K562 (cell line): ENCODE data around the gene SLC9A3. TPM values are rescaled to one million over a fixed set of nuclear protein-coding genes. Genes with fewer than 3 reads are reported as not detected.
A peak's percentile ranks its signal among the peaks of the same experiment; 100 is the strongest.

Source experiments
- ATAC-seq: fragments of 200-7000 bp; cut with Tn5 transposase; 3 replicates; pipeline ENCODE4 v1.9.1; 2020; ENCODE audit warnings: moderate library complexity
- BruUV-seq: library from RNA; stranded (reverse); fragments of 400-500 nt; replicated peaks from 2 replicates; lab custom pipeline; 2021; lab: Mats Ljungman, UMichigan
- CTCF ChIA-PET: fragments of 300-600 bp; formaldehyde crosslinking; extraction: SDS; loops from one replicate; lab custom pipeline; 2021; ENCODE audit warnings: low intra/inter-chr PET ratio; lab: Yijun Ruan, JAX
- POLR2A ChIA-PET: fragments of 300-600, 350-650 bp; sonication (Branson Sonifier 250); formaldehyde crosslinking; extraction: SDS; loops from one replicate; lab custom pipeline; 2021; ENCODE audit warnings: antibody characterized with exemption, inconsistent platforms; lab: Yijun Ruan, JAX
- DNase-seq, 4 experiments: peaks; one replicate each; pipeline versions ENCODE4 v3.0.0 to v3.0.0-alpha.2; 2011 to 2018; ENCODE audit warnings: low spot score in 3 of 4, mixed read lengths in 3 of 4; ENCODE audit errors: extremely low read depth in 1 of 4
- FAIRE-seq: peaks from 2 replicates; lab custom pipeline; 2011; peaks lifted over from hg19 to GRCh38; lab: Jason Lieb, UNC
- H2AFZ ChIP-seq: 2 replicates; pipeline ENCODE4 v1.6.0; 2011; ENCODE audit warnings: low read depth, low read length, control low read depth, inconsistent platforms
- H3K27ac ChIP-seq: fragments of 200-600 bp; 3 replicates; pipeline ENCODE4 v1.8.0; 2011; ENCODE audit warnings: low read depth, mild to moderate bottlenecking, control low read depth, inconsistent platforms, low read length, moderate library complexity, mixed read lengths; ENCODE audit errors: extremely low read depth
- H3K27me3 ChIP-seq, 2 experiments: fragments of 300-600 bp in 1 of 2; 2 replicates in 1 of 2; 3 replicates in 1 of 2; pipeline versions ENCODE4 v1.6.0 to v1.8.0; 2011; ENCODE audit warnings: inconsistent platforms in 2 of 2, low read length in 2 of 2, mild to moderate bottlenecking in 1 of 2, mixed read lengths in 1 of 2, moderate library complexity in 1 of 2; ENCODE audit not compliant: control insufficient read depth in 2 of 2, insufficient read depth in 2 of 2
- H3K36me3 ChIP-seq: fragments of 300-600 bp; 3 replicates; pipeline ENCODE4 v1.8.0; 2011; ENCODE audit warnings: mild to moderate bottlenecking, low read length, inconsistent platforms; ENCODE audit not compliant: control insufficient read depth, insufficient read depth
- H3K4me1 ChIP-seq, 2 experiments: fragments of 200-600 bp in 1 of 2; replicated peaks in 1 of 2; 2 replicates in 1 of 2; 3 replicates in 1 of 2; pipeline versions ENCODE4 v1.5.1 to v1.8.0; 2011; ENCODE audit warnings: inconsistent platforms in 2 of 2, low read length in 2 of 2, mild to moderate bottlenecking in 1 of 2, mixed read lengths in 1 of 2, moderate library complexity in 1 of 2; ENCODE audit not compliant: control insufficient read depth in 2 of 2, insufficient read depth in 2 of 2
- H3K4me2 ChIP-seq: 2 replicates; pipeline ENCODE4 v1.6.1; 2011; ENCODE audit warnings: low read length, control low read depth, inconsistent platforms, mixed read lengths; ENCODE audit not compliant: insufficient read depth
- H3K4me3 ChIP-seq: fragments of 200-600 bp; sonication (generic), shearing (Covaris generic); 2 replicates; pipeline ENCODE4 v1.5.1; 2016; ENCODE audit warnings: control low read depth, inconsistent platforms
- H3K79me2 ChIP-seq: fragments of 200-600 bp; 3 replicates; pipeline ENCODE4 v1.8.0; 2011; ENCODE audit warnings: low read length, inconsistent platforms; ENCODE audit not compliant: control insufficient read depth, insufficient read depth
- H3K9ac ChIP-seq, 2 experiments: 2 replicates each; pipeline versions ENCODE4 v1.6.0 to v1.6.1; 2011; ENCODE audit warnings: low read depth in 2 of 2, low read length in 2 of 2, control low read depth in 1 of 2, inconsistent platforms in 1 of 2, mild to moderate bottlenecking in 1 of 2, mixed read lengths in 1 of 2; ENCODE audit not compliant: insufficient read depth in 1 of 2
- H3K9me1 ChIP-seq: one replicate; pipeline ENCODE4 v1.6.0; 2011; ENCODE audit warnings: inconsistent platforms, mild to moderate bottlenecking, low read length, moderate library complexity; ENCODE audit not compliant: control insufficient read depth, insufficient read depth
- H3K9me3 ChIP-seq: replicated peaks from 2 replicates; pipeline ENCODE4 v1.5.1; 2011; ENCODE audit warnings: low read depth, low read length, inconsistent platforms; ENCODE audit not compliant: control insufficient read depth, insufficient read depth
- H4K20me1 ChIP-seq: replicated peaks from 2 replicates; pipeline ENCODE4 v1.6.1; 2011; ENCODE audit warnings: low read length, inconsistent platforms, mixed read lengths; ENCODE audit not compliant: control insufficient read depth, insufficient read depth
- CBFA2T3 ChIP-seq: fragments of 450-650 bp; IDR thresholded peaks from 2 replicates; pipeline ENCODE4 v1.6.1; 2017
- HMG20A ChIP-seq: fragments of 450-650 bp; formaldehyde crosslinking; conservative IDR thresholded peaks from 2 replicates; pipeline ENCODE4 v1.4.0; 2020; ENCODE audit warnings: mild to moderate bottlenecking, mixed read lengths
- PHF8 ChIP-seq: fragments of 200-600 bp; sonication (generic); IDR thresholded peaks from 2 replicates; pipeline ENCODE4 v1.6.1; 2012; ENCODE audit warnings: mixed run types, mild to moderate bottlenecking, inconsistent platforms, low read length, moderate library complexity, borderline replicate concordance
- WGBS: fragments of 100-300 bp; shearing (Covaris generic); methylation state at CpG from one replicate; pipeline ENCODE4 v1.1.6; 2016; ENCODE audit warnings: low coverage, mixed read lengths; ENCODE audit not compliant: insufficient coverage; ENCODE audit errors: missing lambda C conversion rate; 5-methylcytosine and 5-hydroxymethylcytosine counted together
- in situ Hi-C: fragments of 300-500 bp; cut with MboI; formaldehyde crosslinking; loops from 4 replicates; pipeline ENCODE4 v1.15.0; 2018; ENCODE audit warnings: inconsistent platforms, mixed read lengths
- intact Hi-C: fragments of 100-400 bp; cut with micrococcal nuclease; formaldehyde crosslinking; loops from 2 replicates; pipeline ENCODE4 v1.14.2; 2022
- polyA plus RNA-seq, 8 experiments: library from polyadenylated mRNA; depleted of rRNA in 4 of 8; stranded (reverse) in 5 of 8; unstranded in 3 of 8; fragments of >200 nt; fragmentation: Nextera tagmentation in 2 of 8; fragmentation: Illumina TruSeq in 1 of 8; extraction: Ambion mirVana in 2 of 8; extraction: Trizol in 1 of 8; gene quantifications; 2 replicates each; pipeline versions ENCODE4 v1.2.1 to v1.2.3, GENCODE V29; 2011 to 2014; ENCODE audit warnings: inconsistent platforms in 1 of 8, missing spikeins in 1 of 8
- total RNA-seq, 7 experiments: library from RNA; depleted of rRNA in 6 of 7; stranded (reverse); fragments of >200 nt in 6 of 7; fragmentation: Illumina TruSeq in 2 of 7; extraction: Trizol in 2 of 7; gene quantifications; 2 replicates each; pipeline versions ENCODE4 v1.2.1 to v1.2.3, GENCODE V29; 2011 to 2021; ENCODE audit warnings: low replicate concordance in 1 of 7
- TF ChIP-seq, protein P1 (sequence below): fragments of 250-450 bp; sonication (Bioruptor Pico); IDR thresholded peaks from 2 replicates; pipeline ENCODE4 v1.4.0; 2020; ENCODE audit warnings: mild to moderate bottlenecking

The SLC9A3 gene
- total and polyA plus RNA-seq, 9 of the 15 experiments (the other 6 are each of a cell fraction or from before 2014, with no cell fraction given), result 1.5 to 5.8 (median 3.7) TPM; not detected in 2

DNA sequence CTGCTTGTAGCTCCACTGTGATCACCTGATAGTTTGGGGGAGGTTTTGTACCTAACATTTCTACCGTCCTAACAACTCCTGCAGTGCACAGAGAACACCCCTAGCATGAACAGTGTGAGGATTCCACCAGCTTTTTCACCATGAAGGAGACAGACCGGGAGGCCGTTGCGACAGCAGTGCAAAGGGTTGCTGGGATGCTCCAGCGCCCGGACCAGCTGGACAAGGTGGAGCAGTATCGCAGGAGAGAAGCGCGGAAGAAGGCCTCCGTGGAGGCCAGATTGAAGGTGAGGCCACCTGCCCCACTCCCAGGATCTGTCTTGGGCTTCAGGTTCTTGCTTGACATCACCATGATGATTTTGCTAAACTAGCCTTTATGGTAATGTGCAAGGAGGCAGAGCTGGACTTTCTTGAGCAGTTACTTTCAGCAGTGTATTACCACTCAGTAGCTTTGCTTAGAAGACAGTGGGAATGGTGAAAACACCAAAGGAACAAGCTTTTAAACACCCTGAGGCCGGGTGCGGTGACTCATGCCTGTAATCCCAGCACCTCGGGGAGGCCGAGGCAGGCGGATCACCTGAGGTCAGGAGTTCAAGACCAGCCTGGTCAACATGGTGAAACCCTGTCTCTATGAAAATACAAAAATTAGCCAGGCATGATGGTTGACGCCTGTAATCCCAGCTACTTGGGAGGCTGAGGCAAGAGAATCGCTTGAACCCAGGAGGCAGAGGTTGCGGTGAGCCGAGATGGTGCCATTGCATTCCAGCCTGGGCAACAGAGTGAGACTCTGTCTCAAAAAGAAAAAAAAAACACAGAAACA is 78.0 kb downstream of the SLC9A3 start:
- Histone ChIP-seq H3K4me2 (no peak overlapping the region), H3K9me3 (no peaks in the 10 kb centered on the region), H4K20me1 (no peaks in the 10 kb centered on the region; the same call in 1 of the 2 replicates), H3K27me3 (no peaks in the 10 kb centered on the region), H3K9me1 (peaks cover 13% of the 10 kb centered on the region), H3K9ac (peak overlapping the region in 1 of 2 experiments; percentile 48; a peak in 1 of 4 replicates), H3K79me2 (peaks cover 32% of the 10 kb centered on the region), H3K4me1 (peaks cover 17 to 34% of the 10 kb centered on the region in 2 experiments; a peak in 4 of 5 replicates), H3K36me3 (peaks cover 52% of the 10 kb centered on the region), H3K27ac (no peak overlapping the region), H2AFZ (no peak overlapping the region), H3K4me3 (no peak overlapping the region)
- TF ChIP-seq PHF8, result no peak
- intact Hi-C loops, result no loop called here
- ATAC-seq, result no peak
- CTCF ChIA-PET, result interaction anchor here (0.8 kb wide), 1 partner anchor 10 kb away, joined by 3 read pairs; no protein-coding TSS in a partner anchor
- no peak for FAIRE-seq
- 82% methylated on average over 17 of the region's 19 CpGs for WGBS
- POLR2A ChIA-PET, result interaction anchor here (0.9 to 1.9 kb wide), 6 partner anchors 11 to 173 kb away, joined by 3 to 6 read pairs (median 4); partner anchors contain the start of gene AHRR
- in situ Hi-C loops, result no loop called here
- no peak for DNase-seq
- no TSS peak for BruUV-seq

- no peak overlapping the region for H3K4me3 ChIP-seq
- POLR2A ChIA-PET, result interaction anchor here (0.9 to 1.9 kb wide), 4 partner anchors 11 to 124 kb away, joined by 3 to 6 read pairs (median 4); partner anchors contain the start of gene AHRR
- peaks cover 13% of the 10 kb centered on the region for H3K9me1 ChIP-seq
- CTCF ChIA-PET, result no interaction called here
- no peak overlapping the region for H3K4me2 ChIP-seq
- 80% methylated on average over 8 of the region's 10 CpGs for WGBS
- H3K27me3 ChIP-seq, result no peaks in the 10 kb centered on the region
- peaks cover 47% of the 10 kb centered on the region for H3K36me3 ChIP-seq
- peak overlapping the region in 1 of 2 experiments; percentile 66; a peak in 1 of 4 replicates for H3K9ac ChIP-seq
- intact Hi-C loops (no loop called here), in situ Hi-C loops (no loop called here)
- no peaks in the 10 kb centered on the region for H3K9me3 ChIP-seq
- no peak overlapping the region for H3K27ac ChIP-seq
- ATAC-seq (no peak), DNase-seq (no peak), FAIRE-seq (no peak)
- H3K79me2 ChIP-seq, result peaks cover 32% of the 10 kb centered on the region
- H2AFZ ChIP-seq, result no peak overlapping the region
- H3K4me1 ChIP-seq, result peaks cover 17 to 34% of the 10 kb centered on the region in 2 experiments; a peak in 4 of 5 replicates
- TF ChIP-seq HMG20A (CRISPR knock-in tag) (no peak), CBFA2T3 (no peak)
- TF ChIP-seq, protein P1, sequence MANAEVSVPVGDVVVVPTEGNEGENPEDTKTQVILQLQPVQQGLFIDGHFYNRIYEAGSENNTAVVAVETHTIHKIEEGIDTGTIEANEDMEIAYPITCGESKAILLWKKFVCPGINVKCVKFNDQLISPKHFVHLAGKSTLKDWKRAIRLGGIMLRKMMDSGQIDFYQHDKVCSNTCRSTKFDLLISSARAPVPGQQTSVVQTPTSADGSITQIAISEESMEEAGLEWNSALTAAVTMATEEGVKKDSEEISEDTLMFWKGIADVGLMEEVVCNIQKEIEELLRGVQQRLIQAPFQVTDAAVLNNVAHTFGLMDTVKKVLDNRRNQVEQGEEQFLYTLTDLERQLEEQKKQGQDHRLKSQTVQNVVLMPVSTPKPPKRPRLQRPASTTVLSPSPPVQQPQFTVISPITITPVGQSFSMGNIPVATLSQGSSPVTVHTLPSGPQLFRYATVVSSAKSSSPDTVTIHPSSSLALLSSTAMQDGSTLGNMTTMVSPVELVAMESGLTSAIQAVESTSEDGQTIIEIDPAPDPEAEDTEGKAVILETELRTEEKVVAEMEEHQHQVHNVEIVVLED (CRISPR knock-in tag), result no peak
- H4K20me1 ChIP-seq, result no peaks in the 10 kb centered on the region; the same call in 1 of the 2 replicates
- BruUV-seq, result no TSS peak
These were observed 78.7 kb downstream of the SLC9A3 start for GRCh38 chr5:445591-445990.
